SK-N-SH treated with all-trans-retinoic acid at 6 μM for 48 hours (cell line): ENCODE results near the gene NRL.

Experiments used
- ARNTL ChIP-seq: fragments of 450-650 bp; formaldehyde crosslinking; IDR thresholded peaks from 2 replicates; pipeline ENCODE4 v1.5.0; 2020; ENCODE audit warnings: low read depth, mild to moderate bottlenecking, moderate library complexity, borderline replicate concordance
- BACH2 ChIP-seq: fragments of 250-450 bp; sonication (Bioruptor Pico); IDR thresholded peaks from 2 replicates; pipeline ENCODE4 v1.9.0; 2021; ENCODE audit warnings: mild to moderate bottlenecking, borderline replicate concordance
- GLIS3 ChIP-seq: fragments of 250-450 bp; sonication (Bioruptor Pico); IDR thresholded peaks from 2 replicates; pipeline ENCODE4 v1.5.0; 2020; ENCODE audit warnings: mild to moderate bottlenecking, moderate library complexity
- ISL1 ChIP-seq: fragments of 250-450 bp; sonication (Bioruptor Pico); IDR thresholded peaks from 2 replicates; pipeline ENCODE4 v2.1.2; 2022; ENCODE audit warnings: mild to moderate bottlenecking, moderate library complexity
- POU6F1 ChIP-seq: fragments of 250-450 bp; sonication (Bioruptor Pico); IDR thresholded peaks from 2 replicates; pipeline ENCODE4 v1.8.0; 2021; ENCODE audit warnings: low read depth, mild to moderate bottlenecking, moderate library complexity, borderline replicate concordance
- TCF4 ChIP-seq: fragments of 250-450 bp; sonication (Bioruptor Pico); IDR thresholded peaks from 2 replicates; pipeline ENCODE4 v1.8.0; 2021; ENCODE audit warnings: mild to moderate bottlenecking, moderate library complexity, borderline replicate concordance
- TOX ChIP-seq: fragments of 250-450 bp; sonication (Bioruptor Pico); IDR thresholded peaks from 2 replicates; pipeline ENCODE4 v1.8.0; 2021; ENCODE audit warnings: mild to moderate bottlenecking, moderate library complexity, borderline replicate concordance
- TSHZ2 ChIP-seq: fragments of 250-450 bp; sonication (Bioruptor Pico); IDR thresholded peaks from 2 replicates; pipeline ENCODE4 v1.5.0; 2020; ENCODE audit warnings: mild to moderate bottlenecking, moderate library complexity
- ZFP30 ChIP-seq: fragments of 450-650 bp; formaldehyde crosslinking; IDR thresholded peaks from 2 replicates; pipeline ENCODE4 v1.5.0; 2022; ENCODE audit warnings: mild to moderate bottlenecking, moderate library complexity
- TF ChIP-seq, protein P1 (sequence below): fragments of 250-450 bp; sonication (Bioruptor Pico); IDR thresholded peaks from 2 replicates; pipeline ENCODE4 v1.8.0; 2020; ENCODE audit warnings: mild to moderate bottlenecking, moderate library complexity, borderline replicate concordance

DNA sequence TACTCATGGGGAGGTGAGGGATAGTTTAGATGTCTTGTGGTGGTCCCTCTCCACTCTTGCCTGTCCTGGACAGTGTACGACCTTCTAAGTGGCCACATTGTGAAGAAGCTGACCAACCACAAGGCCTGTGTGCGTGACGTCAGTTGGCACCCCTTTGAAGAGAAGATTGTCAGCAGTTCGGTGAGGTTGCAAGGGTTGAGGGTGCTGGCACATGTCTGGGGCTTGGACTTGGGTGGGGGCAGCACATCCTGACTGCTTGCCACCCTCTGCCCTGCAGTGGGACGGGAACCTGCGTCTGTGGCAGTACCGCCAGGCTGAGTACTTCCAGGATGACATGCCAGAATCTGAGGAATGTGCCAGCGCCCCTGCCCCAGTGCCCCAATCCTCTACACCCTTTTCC lies 8.1 kb upstream of the NRL start:
- TF ChIP-seq ARNTL (CRISPR knock-in tag) (no peak), TCF4 (CRISPR knock-in tag) (no peak), BACH2 (CRISPR knock-in tag) (no peak), GLIS3 (CRISPR knock-in tag) (no peak), POU6F1 (CRISPR knock-in tag) (no peak), TSHZ2 (no peak), ISL1 (CRISPR knock-in tag) (no peak), TOX (CRISPR knock-in tag) (no peak), ZFP30 (CRISPR knock-in tag) (no peak)
- TF ChIP-seq, protein P1, sequence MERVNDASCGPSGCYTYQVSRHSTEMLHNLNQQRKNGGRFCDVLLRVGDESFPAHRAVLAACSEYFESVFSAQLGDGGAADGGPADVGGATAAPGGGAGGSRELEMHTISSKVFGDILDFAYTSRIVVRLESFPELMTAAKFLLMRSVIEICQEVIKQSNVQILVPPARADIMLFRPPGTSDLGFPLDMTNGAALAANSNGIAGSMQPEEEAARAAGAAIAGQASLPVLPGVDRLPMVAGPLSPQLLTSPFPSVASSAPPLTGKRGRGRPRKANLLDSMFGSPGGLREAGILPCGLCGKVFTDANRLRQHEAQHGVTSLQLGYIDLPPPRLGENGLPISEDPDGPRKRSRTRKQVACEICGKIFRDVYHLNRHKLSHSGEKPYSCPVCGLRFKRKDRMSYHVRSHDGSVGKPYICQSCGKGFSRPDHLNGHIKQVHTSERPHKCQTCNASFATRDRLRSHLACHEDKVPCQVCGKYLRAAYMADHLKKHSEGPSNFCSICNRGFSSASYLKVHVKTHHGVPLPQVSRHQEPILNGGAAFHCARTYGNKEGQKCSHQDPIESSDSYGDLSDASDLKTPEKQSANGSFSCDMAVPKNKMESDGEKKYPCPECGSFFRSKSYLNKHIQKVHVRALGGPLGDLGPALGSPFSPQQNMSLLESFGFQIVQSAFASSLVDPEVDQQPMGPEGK, result no peak
